PC-3 (cell line): ENCODE measurements around the gene SERINC3. TPM values are rescaled to one million over a fixed set of nuclear protein-coding genes. Genes with fewer than 3 reads are reported as not detected.
"Not testable (repeated sequence)": the region's sequence is repeated elsewhere in the genome, so short reads cannot be mapped to it uniquely, and the experiment has no call there.

ENCODE experiments used
- ATAC-seq: fragments of 200-7000 bp; cut with Tn5 transposase; 2 replicates; pipeline ENCODE4 v1.9.1; 2020; ENCODE audit warnings: mild to moderate bottlenecking, moderate library complexity
- BruUV-seq: library from RNA; stranded (reverse); fragments of 400-500 nt; replicated peaks from 2 replicates; lab custom pipeline; 2021; lab: Mats Ljungman, UMichigan
- CTCF ChIA-PET: fragments of 300-600 bp; sonication (Branson Sonifier 250); formaldehyde crosslinking; loops from one replicate; lab custom pipeline; 2022; ENCODE audit warnings: antibody characterized with exemption; lab: Charles Lee
- POLR2A ChIA-PET: fragments of 300-600 bp; sonication (Branson Sonifier 250); formaldehyde crosslinking; loops from one replicate; lab custom pipeline; 2022; ENCODE audit warnings: antibody characterized with exemption; ENCODE audit not compliant: unreplicated experiment; lab: Charles Lee
- DNase-seq: peaks from one replicate; pipeline ENCODE4 v3.0.0-alpha.2; 2015
- H2AFZ ChIP-seq: fragments of 300-600 bp; sonication (generic); 2 replicates; pipeline ENCODE4 v1.6.0; 2016; ENCODE audit warnings: antibody characterized with exemption, low read length
- H3F3A ChIP-seq: fragments of 300-600 bp; sonication (generic); one replicate; pipeline ENCODE4 v1.6.0; 2017; ENCODE audit warnings: antibody characterized with exemption, low read length, control low read depth, mild to moderate bottlenecking; ENCODE audit not compliant: unreplicated experiment
- H3K27ac ChIP-seq: fragments of 300-600 bp; sonication (generic); 2 replicates; pipeline ENCODE4 v1.5.1; 2016; ENCODE audit warnings: mild to moderate bottlenecking, low read length
- H3K27me3 ChIP-seq: fragments of 300-600 bp; sonication (generic); 2 replicates; pipeline ENCODE4 v1.6.1; 2016; ENCODE audit warnings: low read length, mixed read lengths
- H3K36me3 ChIP-seq: fragments of 300-600 bp; sonication (generic); 2 replicates; pipeline ENCODE4 v1.6.1; 2016; ENCODE audit warnings: low read depth, mixed run types, low read length, mixed read lengths
- H3K4me1 ChIP-seq: fragments of 300-600 bp; sonication (generic); 2 replicates; pipeline ENCODE4 v1.5.1; 2016; ENCODE audit warnings: low read length; ENCODE audit not compliant: insufficient read depth
- H3K4me2 ChIP-seq: fragments of 300-600 bp; sonication (generic); 2 replicates; pipeline ENCODE4 v1.6.0; 2016; ENCODE audit warnings: low read length
- H3K4me3 ChIP-seq: fragments of 300-600 bp; sonication (generic); 2 replicates; pipeline ENCODE4 v1.5.1; 2016; ENCODE audit warnings: mild to moderate bottlenecking, low read length, mixed read lengths
- H3K79me2 ChIP-seq: fragments of 300-600 bp; sonication (generic); 2 replicates; pipeline ENCODE4 v1.6.1; 2017; ENCODE audit warnings: low read length, mixed read lengths
- H3K9ac ChIP-seq: fragments of 300-600 bp; sonication (generic); 2 replicates; pipeline ENCODE4 v1.6.0; 2016; ENCODE audit warnings: mild to moderate bottlenecking, low read length
- H3K9me2 ChIP-seq: fragments of 300-600 bp; sonication (generic); replicated peaks from 2 replicates; pipeline ENCODE4 v1.6.1; 2016; ENCODE audit warnings: mixed run types, low read length, mixed read lengths
- H3K9me3 ChIP-seq: fragments of 300-600 bp; sonication (generic); 2 replicates; pipeline ENCODE4 v1.6.1; 2016; ENCODE audit warnings: low read length, mixed read lengths
- H4K20me1 ChIP-seq: fragments of 300-600 bp; sonication (generic); 2 replicates; pipeline ENCODE4 v1.6.1; 2016; ENCODE audit warnings: low read length, mixed read lengths
- CTCF ChIP-seq: fragments of 300-600 bp; sonication (generic); conservative IDR thresholded peaks from 2 replicates; pipeline ENCODE4 v1.5.1; 2017; ENCODE audit warnings: antibody characterized with exemption, low read depth, mild to moderate bottlenecking, low read length
- EZH2 ChIP-seq: fragments of 300-600 bp; sonication (generic); IDR thresholded peaks from one replicate; pipeline ENCODE4 v1.6.1; 2017; ENCODE audit warnings: antibody characterized with exemption, mild to moderate bottlenecking, low read length; ENCODE audit not compliant: unreplicated experiment
- EZH2phosphoT487 ChIP-seq: fragments of 300-600 bp; sonication (generic); IDR thresholded peaks from 2 replicates; pipeline ENCODE4 v1.6.1; 2018; ENCODE audit warnings: mild to moderate bottlenecking, antibody characterized with exemption, low read length, borderline replicate concordance
- intact Hi-C: fragments of 100-400 bp; cut with micrococcal nuclease; formaldehyde crosslinking; loops from 2 replicates; pipeline ENCODE4 v1.9.0; 2023
- total RNA-seq: library from RNA; depleted of rRNA; stranded (reverse); fragments of >200 nt; gene quantifications from 2 replicates; pipeline ENCODE4 v1.2.3, GENCODE V29; 2014

SERINC3 gene
- total RNA-seq, 1 experiment from 2014 or later: 92.6 TPM

DNA sequence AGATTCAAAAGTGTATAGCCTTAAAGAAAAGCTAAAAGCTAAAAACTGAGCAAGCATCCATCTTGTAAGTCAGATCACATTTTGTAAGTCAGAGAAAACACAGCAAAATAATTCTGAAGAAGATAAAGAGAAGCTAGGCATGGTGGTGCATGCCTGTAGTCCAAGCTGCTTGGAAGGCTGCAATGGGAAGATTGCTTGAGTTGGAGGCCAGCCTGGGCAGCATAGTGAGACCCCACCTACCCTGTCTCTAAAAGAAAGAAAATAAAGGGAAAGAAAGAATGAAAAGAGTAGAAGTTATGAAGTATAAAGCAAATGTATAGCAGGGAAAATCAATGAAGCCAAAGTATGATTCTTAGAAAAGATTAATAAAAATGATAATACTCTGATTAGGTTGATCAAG, 40.0 kb upstream of the SERINC3 start:
- POLR2A ChIA-PET: no interaction called here

GRCh38 chr20:44560818-44561217, 38.9 kb upstream of the SERINC3 start:
- H3F3A ChIP-seq, ATAC-seq, H3K9me3 ChIP-seq, intact Hi-C loops, H3K4me2 ChIP-seq, H4K20me1 ChIP-seq, H3K9me2 ChIP-seq, POLR2A ChIA-PET, H3K79me2 ChIP-seq, H3K4me1 ChIP-seq, H3K4me3 ChIP-seq, H3K27me3 ChIP-seq, H3K36me3 ChIP-seq, DNase-seq, H3K9ac ChIP-seq, H3K27ac ChIP-seq, H2AFZ ChIP-seq, BruUV-seq: not testable (repeated sequence)
- CTCF ChIA-PET: interaction anchor here (0.6 kb wide), 1 partner anchor 186 kb away, joined by 3 read pairs; no protein-coding TSS in a partner anchor

More for the DNA sequence above, 40.0 kb upstream of the SERINC3 start:
- no peaks in the 10 kb centered on the region for H3K79me2 ChIP-seq
- no peaks in the 10 kb centered on the region for H3K9me3 ChIP-seq
- H3K4me2 ChIP-seq: no peak overlapping the region
- H3F3A ChIP-seq: no peaks in the 10 kb centered on the region
- intact Hi-C loops: no loop called here
- no peak overlapping the region for H3K4me3 ChIP-seq
- DNase-seq (no peak), ATAC-seq (no peak)
- no peak overlapping the region for H2AFZ ChIP-seq
- H3K9me2 ChIP-seq: no peaks in the 10 kb centered on the region
- H3K9ac ChIP-seq: no peak overlapping the region
- CTCF ChIA-PET: no interaction called here
- no TSS peak for BruUV-seq
- H3K36me3 ChIP-seq: no peaks in the 10 kb centered on the region
- H3K4me1 ChIP-seq: no peaks in the 10 kb centered on the region
- no peak for TF ChIP-seq CTCF
- no peaks in the 10 kb centered on the region for H4K20me1 ChIP-seq
- H3K27me3 ChIP-seq: no peaks in the 10 kb centered on the region
- H3K27ac ChIP-seq: no peak overlapping the region

DNA sequence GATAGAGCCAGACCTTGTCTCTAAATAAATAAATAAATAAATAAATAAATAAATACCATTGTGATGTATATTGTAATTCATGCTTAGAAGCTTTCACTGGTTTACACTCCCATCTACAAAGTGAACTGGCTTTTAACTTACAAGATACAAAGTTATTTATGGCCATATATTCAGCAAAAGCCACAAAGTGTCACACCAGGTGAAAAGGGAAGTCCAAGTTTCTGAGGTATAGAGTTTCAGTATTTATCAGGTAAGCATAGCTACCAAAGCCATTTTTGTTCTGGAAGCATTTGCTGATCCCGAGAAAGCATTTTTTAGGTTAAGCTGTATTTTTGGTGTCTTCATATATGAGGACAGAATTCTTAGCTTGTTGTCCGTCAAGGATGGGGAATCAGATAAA, 38.4 kb upstream of the SERINC3 start:
- ATAC-seq: no peak
- Histone ChIP-seq H3K4me2 (no peak overlapping the region), H4K20me1 (no peaks in the 10 kb centered on the region), H3K79me2 (no peaks in the 10 kb centered on the region), H3K36me3 (no peaks in the 10 kb centered on the region), H3K27me3 (no peaks in the 10 kb centered on the region), H3K27ac (no peak overlapping the region), H3K9ac (no peak overlapping the region), H3K9me2 (no peaks in the 10 kb centered on the region), H3K9me3 (no peaks in the 10 kb centered on the region), H3K4me3 (no peak overlapping the region), H3F3A (no peaks in the 10 kb centered on the region), H2AFZ (no peak overlapping the region), H3K4me1 (no peaks in the 10 kb centered on the region)
- CTCF ChIA-PET: interaction anchor here (0.6 kb wide), 1 partner anchor 125 kb away, joined by 3 read pairs; no protein-coding TSS in a partner anchor
- intact Hi-C loops: no loop called here
- POLR2A ChIA-PET: no interaction called here
- TF ChIP-seq EZH2 (no peak), EZH2phosphoT487 (no peak), CTCF (no peak)
- no peak for DNase-seq
- BruUV-seq: no TSS peak
